Psoas muscle (tissue), 8 donors: ENCODE data around the gene PI4KA. TPM values are rescaled to one million over a fixed set of nuclear protein-coding genes. Genes with fewer than 3 reads are reported as not detected.

Experiments used
- ATAC-seq, 4 donors: fragments of 200-7000 bp; cut with Tn5 transposase; one replicate each; pipeline ENCODE4 v1.9.1; 2020; ENCODE audit warnings: moderate library complexity in 3 of 4, mild to moderate bottlenecking in 2 of 4
- DNase-seq, 2 donors: peaks; one replicate each; pipeline ENCODE4 v3.0.0-alpha.2; 2020
- H3K27ac ChIP-seq: fragments of 200-600 bp; one replicate; pipeline ENCODE4 v1.8.0; 2022
- H3K27me3 ChIP-seq, 3 donors: fragments of 200-600 bp in 1 of 3; one replicate each; pipeline versions ENCODE4 v1.6.1 to v1.8.0; 2013 to 2022; ENCODE audit warnings: low read length in 2 of 3, mild to moderate bottlenecking in 2 of 3, moderate library complexity in 1 of 3; ENCODE audit not compliant: insufficient read depth in 3 of 3
- H3K36me3 ChIP-seq, 2 donors: fragments of 200-600 bp in 1 of 2; one replicate each; pipeline versions ENCODE4 v1.6.1 to v1.8.0; 2013 to 2022; ENCODE audit warnings: low read depth in 1 of 2, mild to moderate bottlenecking in 1 of 2, moderate library complexity in 1 of 2; ENCODE audit not compliant: insufficient read depth in 1 of 2
- H3K4me1 ChIP-seq: fragments of 200-600 bp; one replicate; pipeline ENCODE4 v1.8.0; 2022
- H3K4me3 ChIP-seq: fragments of 200-600 bp; one replicate; pipeline ENCODE4 v1.8.0; 2022; ENCODE audit warnings: mild to moderate bottlenecking
- H3K9me3 ChIP-seq: fragments of 200-600 bp; one replicate; pipeline ENCODE4 v1.8.0; 2022
- CTCF ChIP-seq: fragments of 200-600 bp; IDR thresholded peaks from one replicate; pipeline ENCODE4 v1.8.0; 2022; ENCODE audit warnings: antibody characterized with exemption
- WGBS, 3 donors: extraction: QIAGEN DNeasy Blood & Tissue Kit; methylation state at CpG; one replicate each; pipeline versions ENCODE4 v1.1.6 to v1.1.7; 2013; 5-methylcytosine and 5-hydroxymethylcytosine counted together
- intact Hi-C, 2 donors: fragments of 100-400 bp; cut with DNase I; formaldehyde crosslinking; loops; one replicate each; pipeline versions ENCODE4 v1.11.0 to v1.14.2; 2022
- polyA plus RNA-seq, 3 donors: library from polyadenylated mRNA; stranded (reverse); fragments of 200-250 nt; gene quantifications; one replicate each; pipeline ENCODE4 v1.2.3, GENCODE V29; 2013
- total RNA-seq, 4 donors: library from RNA; stranded (reverse); fragmentation: NEBNext Ultra II Directional in 2 of 4; extraction: Animal tissue kit (Norgen Biotek cat#: 25700) in 2 of 4; gene quantifications; one replicate each; pipeline versions ENCODE4 v1.2.1 to v1.2.4, GENCODE V29; 2021 to 2023
- donor health status: healthy with polysubstance abuse.
- donor health status: DM: no; HTN: no; CAD: no; lungs with moderate emphysema.
- donor health status: Bipolar disorder and iron deficiency.
- donor health status: healthy.
- donor health status: DM: yes; HTN: yes; CAD: no.
- donor health status: DM: no; HTN: no; CAD: no.
- donor health status: DM: no; HTN: no; CAD: no.
- donor health status: DM: yes; HTN: yes; CAD: no.

The PI4KA gene
- total and polyA plus RNA-seq, 7 donors, result 22.7 to 52.6 (median 41.0) TPM

- WGBS, 3 donors, result 82 to 94% (median 91%) methylated on average over 9 of the region's 9 CpGs
- ATAC-seq (no peak), DNase-seq (no peak)
- Histone ChIP-seq H3K27me3 (no peaks in the 10 kb centered on the region), H3K4me1 (no peaks in the 10 kb centered on the region), H3K9me3 (no peaks in the 10 kb centered on the region), H3K36me3 (peaks cover 0 to 79% of the 10 kb centered on the region in 2 donors), H3K4me3 (no peak overlapping the region), H3K27ac (no peak overlapping the region)
- intact Hi-C loops, result loop anchor here (10.0 kb wide), 2 partner anchors 103 to 193 kb away; partner anchors contain the start of gene LZTR1 (in 2 of the 2)
- TF ChIP-seq CTCF, result no peak
Measured at GRCh38 chr22:20881869-20882815, 23.5 kb upstream of the PI4KA start.

DNA sequence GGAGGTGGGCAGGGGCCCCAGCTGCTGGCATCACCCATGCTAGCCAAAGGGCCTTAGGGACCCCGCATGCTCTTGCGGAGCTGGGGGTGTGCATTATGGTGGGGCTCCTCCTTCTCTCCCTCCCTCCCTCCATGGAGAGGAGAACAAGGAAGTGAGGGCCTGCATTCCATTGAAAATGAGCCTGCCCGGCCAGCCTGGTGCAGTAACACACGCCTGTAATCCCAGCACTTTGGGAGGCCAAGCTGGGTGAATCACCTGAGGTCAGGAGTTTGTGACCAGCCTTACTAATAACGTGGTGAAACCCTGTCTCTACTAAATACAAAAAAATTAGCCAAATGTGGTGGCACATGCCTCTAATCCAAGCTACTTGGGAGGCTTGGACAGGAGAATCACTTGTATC, 22.6 kb upstream of the PI4KA start:
- no peak overlapping the region for H3K27ac ChIP-seq

GRCh38 chr22:20877715-20878114, 19.1 kb upstream of the PI4KA start:
- no peak for TF ChIP-seq CTCF
- Histone ChIP-seq H3K4me1 (no peaks in the 10 kb centered on the region), H3K36me3 (peaks cover 5 to 67% of the 10 kb centered on the region in 2 donors), H3K4me3 (no peak overlapping the region), H3K27ac (no peak overlapping the region), H3K9me3 (no peaks in the 10 kb centered on the region), H3K27me3 (no peaks in the 10 kb centered on the region)
- DNase-seq (no peak), ATAC-seq (no peak)
- 94 to 96% (median 95%) methylated on average over 3 of the region's 3 CpGs for WGBS, 3 donors
- intact Hi-C loops, result no loop called here

More for the DNA sequence above, 22.6 kb upstream of the PI4KA start:
- no peak for TF ChIP-seq CTCF
- no peak overlapping the region for H3K4me3 ChIP-seq
- no peaks in the 10 kb centered on the region for H3K27me3 ChIP-seq
- intact Hi-C loops, result loop anchor here (10.0 kb wide), 2 partner anchors 104 to 194 kb away; partner anchors contain the start of gene LZTR1 (in 2 of the 2)
- DNase-seq (no peak), ATAC-seq (no peak)
- no peaks in the 10 kb centered on the region for H3K9me3 ChIP-seq
- peaks cover 0 to 76% of the 10 kb centered on the region in 2 donors for H3K36me3 ChIP-seq
- WGBS, 3 donors, result 83 to 92% (median 84%) methylated on average over 5 of the region's 5 CpGs
- no peaks in the 10 kb centered on the region for H3K4me1 ChIP-seq

DNA sequence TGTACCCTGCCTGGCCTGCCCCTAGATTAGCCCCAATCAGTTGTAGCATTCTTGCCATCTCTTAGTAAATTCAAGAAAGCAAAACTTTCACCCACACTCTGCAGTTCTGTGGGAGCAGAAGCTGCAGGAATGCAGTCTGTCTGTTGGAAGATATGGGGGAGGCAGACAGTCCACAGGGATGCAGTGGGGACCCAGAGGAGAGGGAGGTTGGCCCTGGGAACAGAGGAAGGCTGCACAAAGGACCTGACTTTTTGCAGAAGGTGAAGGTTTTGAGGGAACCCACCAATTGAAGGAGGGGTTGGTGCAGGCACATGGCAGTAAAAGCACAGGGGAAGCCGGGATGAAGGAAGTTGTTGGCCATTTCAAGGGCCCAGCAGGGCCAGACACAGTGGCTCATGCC, 16.7 kb upstream of the PI4KA start:
- Histone ChIP-seq H3K36me3 (peaks cover 5 to 65% of the 10 kb centered on the region in 2 donors), H3K9me3 (no peaks in the 10 kb centered on the region), H3K27ac (no peak overlapping the region), H3K27me3 (no peaks in the 10 kb centered on the region), H3K4me1 (no peaks in the 10 kb centered on the region), H3K4me3 (no peak overlapping the region)
- DNase-seq (no peak), ATAC-seq (no peak)
- intact Hi-C loops, result no loop called here
- WGBS, 3 donors, result 95 to 100% (median 97%) methylated on average over 1 of the region's 1 CpG
- no peak for TF ChIP-seq CTCF
